GM12801 (cell line): ENCODE results near the gene APP.

ENCODE experiments used
- CTCF ChIP-seq: IDR thresholded peaks from one replicate; pipeline ENCODE4 v1.5.1; 2011; ENCODE audit warnings: control low read depth; ENCODE audit not compliant: insufficient read length; ENCODE audit errors: extremely low read depth

The APP gene

GRCh38 chr21:26047279-26047967, 123.1 kb downstream of the APP start:
- TF ChIP-seq CTCF = no peak

DNA sequence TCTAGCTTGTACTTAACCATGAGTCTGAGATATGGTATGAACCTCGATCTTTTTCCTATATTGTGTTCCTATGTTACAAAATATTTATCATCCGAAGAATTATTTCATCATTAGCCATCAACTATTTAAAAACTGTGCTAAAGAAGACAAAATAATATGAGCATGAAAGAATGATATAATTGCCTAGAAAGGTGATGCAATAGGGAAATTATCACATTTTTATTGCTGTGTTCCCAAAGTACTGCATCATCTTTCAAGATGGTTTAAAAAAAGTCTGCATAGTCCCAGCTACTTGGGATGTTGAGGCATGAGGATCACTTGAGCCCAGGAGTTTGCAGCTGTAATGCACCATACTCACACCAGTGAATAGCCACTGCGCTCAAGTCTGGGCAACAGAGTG, 126.7 kb downstream of the APP start:
- no peak for TF ChIP-seq CTCF

GRCh38 chr21:26042181-26042876, 128.2 kb downstream of the APP start:
- TF ChIP-seq CTCF = no peak

- TF ChIP-seq CTCF = no peak
Observed at GRCh38 chr21:26041431-26042180, 129.0 kb downstream of the APP start.

DNA sequence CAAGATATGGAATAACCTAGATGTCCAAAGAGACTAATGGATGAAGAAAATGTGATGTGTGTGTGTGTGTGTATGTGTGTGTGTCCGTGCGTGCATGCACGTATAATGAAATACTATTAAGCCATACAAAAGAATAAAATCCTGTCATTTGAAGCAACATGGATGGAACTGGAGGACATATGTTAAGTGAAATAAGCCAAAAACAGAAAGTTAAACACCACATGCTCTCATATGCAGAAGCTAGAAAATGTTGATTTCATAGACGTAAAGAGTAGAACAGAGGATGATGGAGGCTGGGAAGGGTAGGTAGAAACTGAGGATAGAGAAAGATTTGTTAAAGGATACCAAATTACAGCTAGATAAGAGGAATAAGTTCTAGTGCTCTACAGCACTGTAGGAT, 133.7 kb downstream of the APP start:
- TF ChIP-seq CTCF = no peak

DNA sequence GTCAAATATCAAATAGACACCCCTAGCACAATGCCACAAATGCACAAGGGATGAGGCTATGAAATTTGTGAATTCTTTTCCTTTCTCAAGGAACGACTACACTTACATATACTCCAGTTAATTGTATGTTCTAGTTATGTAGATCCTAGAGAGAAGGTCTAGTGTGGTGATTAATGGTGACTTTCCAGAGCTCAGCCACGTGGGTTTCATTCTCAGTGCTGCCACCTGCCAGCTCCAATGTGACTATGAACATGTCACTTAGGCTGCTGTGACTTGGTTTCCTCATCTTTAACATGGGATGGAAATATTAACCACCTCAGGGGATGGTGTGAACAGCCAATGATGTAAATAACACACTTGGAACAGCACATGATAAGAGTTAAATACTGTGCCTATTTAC, 138.3 kb downstream of the APP start:
- no peak for TF ChIP-seq CTCF

DNA sequence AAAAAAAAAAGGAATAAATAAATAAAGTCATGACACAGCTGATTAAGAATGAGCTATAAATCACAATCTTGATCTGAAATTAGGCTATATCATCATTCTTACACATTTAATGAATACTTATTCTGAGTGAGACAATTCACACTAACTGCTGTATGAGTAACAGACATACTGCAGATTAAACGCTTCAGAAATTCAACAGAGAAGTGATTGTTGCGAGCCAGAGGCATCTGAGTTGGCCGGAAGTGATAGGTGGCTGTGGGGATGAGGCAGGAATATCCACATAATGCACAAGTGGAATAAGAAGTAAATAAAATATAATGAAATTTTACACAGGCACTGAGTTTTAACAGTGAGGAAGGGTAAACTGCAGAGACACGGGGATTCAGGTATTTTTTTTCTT, 142.4 kb downstream of the APP start:
- TF ChIP-seq CTCF = no peak
